NCI-H1930 (cell line): Measurements from ENCODE around the gene FBXO34.

ENCODE experiments used
- DNase-seq, 2 experiments: peaks; one replicate each; lab custom pipeline; 2025; lab: John Stamatoyannopoulos, UW

Gene FBXO34, protein sequence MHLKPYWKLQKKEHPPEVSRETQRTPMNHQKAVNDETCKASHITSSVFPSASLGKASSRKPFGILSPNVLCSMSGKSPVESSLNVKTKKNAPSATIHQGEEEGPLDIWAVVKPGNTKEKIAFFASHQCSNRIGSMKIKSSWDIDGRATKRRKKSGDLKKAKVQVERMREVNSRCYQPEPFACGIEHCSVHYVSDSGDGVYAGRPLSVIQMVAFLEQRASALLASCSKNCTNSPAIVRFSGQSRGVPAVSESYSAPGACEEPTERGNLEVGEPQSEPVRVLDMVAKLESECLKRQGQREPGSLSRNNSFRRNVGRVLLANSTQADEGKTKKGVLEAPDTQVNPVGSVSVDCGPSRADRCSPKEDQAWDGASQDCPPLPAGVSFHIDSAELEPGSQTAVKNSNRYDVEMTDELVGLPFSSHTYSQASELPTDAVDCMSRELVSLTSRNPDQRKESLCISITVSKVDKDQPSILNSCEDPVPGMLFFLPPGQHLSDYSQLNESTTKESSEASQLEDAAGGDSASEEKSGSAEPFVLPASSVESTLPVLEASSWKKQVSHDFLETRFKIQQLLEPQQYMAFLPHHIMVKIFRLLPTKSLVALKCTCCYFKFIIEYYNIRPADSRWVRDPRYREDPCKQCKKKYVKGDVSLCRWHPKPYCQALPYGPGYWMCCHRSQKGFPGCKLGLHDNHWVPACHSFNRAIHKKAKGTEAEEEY

DNA sequence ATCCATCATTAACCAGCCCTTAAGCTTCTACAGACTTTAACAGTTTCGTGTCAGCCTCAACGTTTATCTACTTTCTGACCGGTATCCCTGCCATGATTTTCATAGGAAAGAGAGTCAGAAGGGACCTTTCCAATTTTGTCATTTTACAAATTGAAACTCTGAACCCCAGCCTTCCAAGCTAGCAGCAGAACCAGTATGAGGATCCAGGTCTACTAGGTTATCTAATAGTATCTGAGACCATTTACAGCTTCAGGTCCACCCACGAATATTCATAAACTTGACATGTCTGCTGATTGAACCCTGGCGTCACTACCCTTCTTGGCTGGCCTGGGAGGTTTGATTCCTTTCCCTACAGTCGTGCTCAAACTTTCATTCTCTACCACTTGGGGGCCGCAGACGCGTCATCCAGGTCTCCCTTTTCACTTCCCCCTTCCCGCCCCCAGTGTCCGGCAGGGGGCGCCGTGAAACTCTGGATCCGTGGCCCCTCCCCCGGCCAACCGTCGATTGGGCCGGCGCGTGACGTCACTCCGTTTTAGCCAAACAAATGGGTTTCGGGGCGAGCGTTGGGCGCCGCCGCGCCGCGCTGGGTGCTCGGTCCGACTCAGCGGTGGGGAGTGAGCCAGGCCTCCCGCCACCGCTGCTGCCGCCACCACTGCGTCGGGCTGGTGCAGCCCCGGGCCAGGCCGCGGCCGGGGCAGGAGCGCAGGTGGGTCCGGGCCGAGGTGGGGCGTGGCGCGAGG lies at the start of gene FBXO34:
Gene FBXO34 (plus strand): TSS at position 590 of the 740 bp plus-strand sequence. CDS start 78,970 bp downstream, outside the sequence.
- peak; percentile 95 to 99 for DNase-seq

DNA sequence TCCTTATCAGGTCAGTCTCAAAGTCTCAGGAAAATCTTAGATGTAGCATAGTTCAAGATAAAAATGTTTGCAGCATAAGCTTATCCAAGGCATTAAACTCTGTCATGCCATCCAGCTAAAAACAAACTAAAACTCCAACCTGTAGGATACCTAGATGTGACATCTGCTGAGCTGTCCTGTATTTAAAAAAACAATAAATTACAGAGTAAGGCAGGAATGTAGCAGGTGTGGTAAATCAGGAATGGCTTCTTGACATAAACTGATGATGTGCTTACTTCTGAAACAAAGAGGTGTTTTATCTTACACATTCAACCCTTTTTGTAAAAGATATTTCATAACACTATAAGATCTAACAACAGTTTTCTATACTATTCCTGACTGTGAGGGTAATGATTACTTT lies 49.3 kb upstream of the FBXO34 start:
- DNase-seq: no peak

DNA sequence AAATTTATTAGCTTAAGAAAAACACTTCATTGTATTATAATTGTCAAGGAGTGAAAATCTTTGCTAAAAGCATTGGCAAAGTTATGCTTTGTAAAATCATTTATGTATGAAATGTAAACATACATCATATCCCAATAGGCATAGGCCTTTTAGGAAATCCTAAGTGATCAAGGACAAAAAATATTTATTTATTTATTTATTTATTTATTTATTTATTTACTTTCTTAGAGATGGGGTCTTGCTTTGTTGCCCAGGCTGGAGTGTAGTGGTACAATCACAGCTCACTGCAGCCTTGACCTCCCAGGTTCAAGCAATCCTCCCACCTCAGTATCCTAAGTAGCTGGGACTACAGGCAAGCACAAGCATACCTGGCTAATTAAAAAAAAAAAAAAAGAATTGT lies 47.9 kb upstream of the FBXO34 start:
- no peak for DNase-seq

DNA sequence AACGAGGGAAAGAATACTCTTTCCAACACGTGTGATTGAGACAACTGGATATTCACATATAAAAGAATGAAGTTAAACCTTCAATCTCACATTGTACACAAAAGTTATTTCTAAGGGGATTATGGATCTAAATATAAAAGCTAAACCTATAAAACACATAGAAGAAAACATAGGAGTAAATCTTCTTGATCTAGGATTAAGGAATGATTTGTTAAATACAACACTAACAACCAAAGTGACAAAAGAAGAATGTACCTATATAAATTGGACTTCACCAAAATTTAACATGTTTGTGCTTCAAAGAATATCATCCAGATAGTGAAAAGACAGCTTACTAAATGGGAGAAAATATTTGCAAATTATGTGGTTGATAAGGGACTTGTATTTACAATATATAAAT lies 43.0 kb upstream of the FBXO34 start:
- no peak for DNase-seq

DNA sequence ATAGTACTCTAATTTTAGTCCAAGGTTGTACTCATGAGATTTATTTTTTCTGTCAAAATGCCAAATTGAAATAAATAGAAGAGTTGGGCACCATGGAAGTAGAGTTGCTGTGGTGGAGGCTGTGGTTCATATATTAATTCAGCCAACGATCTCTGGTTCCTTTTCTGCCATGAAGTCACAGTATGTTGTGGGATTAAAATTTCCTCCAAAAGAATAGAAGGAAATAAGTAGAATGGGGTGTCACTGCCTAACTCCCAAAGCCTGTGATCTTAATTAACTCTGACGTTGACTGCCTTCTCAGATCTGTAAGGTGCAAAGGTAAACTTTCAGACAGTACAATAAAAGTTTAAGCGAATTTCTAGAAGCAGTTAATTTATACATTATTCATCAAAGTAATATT lies 37.6 kb upstream of the FBXO34 start:
- DNase-seq: no peak

DNA sequence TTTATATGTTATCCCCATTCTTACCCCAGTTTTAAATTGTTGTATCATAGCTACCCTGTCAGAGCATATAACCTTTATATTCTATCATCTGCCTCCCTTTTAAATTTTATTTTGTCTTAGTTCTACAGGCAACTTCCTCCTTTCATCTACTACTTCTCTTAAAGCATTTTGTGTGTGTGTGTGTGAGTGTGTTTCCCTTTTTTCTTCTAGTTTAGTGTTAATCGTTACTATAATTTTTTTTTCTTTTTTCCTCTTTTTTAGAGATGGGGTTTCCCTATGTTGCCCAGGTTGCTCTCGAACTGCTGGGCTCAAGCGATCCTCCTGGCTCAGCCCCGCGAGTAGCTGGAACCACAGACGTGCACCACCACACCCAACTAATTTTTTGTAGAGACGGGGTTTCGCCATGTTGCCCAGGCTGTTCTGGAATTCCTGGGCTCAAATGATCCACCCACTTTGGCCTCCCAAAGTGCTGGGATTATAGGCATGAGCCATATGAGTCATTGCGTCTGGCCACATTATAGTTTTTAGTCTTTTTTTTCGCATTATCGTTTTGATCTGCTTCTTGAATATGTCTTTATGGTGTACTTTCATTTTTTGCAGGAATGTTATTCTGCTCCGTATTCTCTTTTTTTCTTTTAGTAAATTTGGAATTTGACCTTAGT lies 33.1 kb upstream of the FBXO34 start:
- DNase-seq: no peak

DNA sequence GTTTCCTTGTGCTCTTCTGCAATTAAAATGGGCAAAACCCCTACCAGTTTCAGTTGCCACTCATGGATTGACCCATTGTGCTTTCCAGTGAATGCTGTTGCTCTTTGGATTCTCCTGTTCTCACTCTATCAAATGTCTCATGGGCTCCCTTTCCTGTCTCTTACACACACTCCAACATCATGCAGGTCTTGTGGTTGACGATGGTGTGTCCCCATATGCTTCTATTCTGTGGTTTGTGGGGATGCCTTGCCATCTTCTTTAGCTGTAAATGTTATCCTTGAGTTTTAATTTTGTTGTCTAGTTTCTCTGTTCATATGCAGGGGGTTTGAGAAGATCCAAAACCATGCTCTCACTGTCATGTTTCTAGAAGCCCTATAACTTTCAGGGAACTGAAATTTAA lies 31.9 kb upstream of the FBXO34 start:
- DNase-seq: no peak

DNA sequence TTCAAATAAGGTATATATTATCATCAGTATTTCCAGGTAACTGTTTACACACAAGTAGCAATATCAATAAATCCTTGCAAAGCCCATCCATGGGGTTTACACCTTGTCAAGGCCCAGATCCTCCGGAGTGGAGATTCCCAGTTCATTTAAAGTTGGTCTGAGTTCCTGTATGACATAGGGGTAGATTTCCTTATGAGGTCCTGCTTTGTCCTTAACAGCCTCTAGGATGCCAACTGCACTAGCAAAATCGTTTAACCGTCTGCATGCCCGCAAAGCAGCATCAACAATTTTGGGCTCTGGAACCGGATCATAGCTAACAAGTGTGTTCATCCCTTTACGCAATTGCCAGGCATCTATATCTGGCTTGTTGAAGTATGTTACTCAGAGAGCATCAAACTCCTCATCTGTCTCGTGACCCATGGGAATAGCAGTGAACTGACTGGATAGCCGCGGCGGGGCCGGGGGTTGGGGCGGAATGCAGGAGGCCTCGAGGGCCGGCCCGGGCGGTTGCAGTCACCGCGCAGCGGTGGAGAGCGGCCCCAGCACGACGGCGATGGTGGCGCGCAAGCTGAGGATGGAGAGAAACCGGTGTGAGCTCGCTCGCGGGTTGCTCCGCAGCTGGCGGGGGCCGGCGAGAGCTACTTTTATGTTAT lies 30.6 kb upstream of the FBXO34 start:
- no peak for DNase-seq

DNA sequence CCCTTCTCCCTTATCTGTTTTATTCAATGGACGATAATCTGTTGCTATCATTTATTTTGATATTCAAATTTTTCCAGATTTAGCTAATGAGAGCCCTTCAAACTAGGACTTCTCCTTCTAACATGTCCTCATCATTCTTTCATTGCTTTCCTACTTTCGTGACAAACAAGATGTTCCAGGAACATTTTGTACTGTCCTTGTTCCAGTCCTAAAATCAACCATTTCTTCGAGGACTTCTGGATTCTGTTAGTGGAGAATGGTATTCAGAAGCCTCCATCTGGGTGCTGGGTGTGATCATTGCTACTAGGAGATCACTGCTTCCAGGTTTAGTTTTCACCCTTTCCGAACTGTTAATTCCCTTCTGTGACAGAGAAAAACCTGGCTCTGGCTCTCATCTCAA lies 29.5 kb upstream of the FBXO34 start:
- no peak for DNase-seq

DNA sequence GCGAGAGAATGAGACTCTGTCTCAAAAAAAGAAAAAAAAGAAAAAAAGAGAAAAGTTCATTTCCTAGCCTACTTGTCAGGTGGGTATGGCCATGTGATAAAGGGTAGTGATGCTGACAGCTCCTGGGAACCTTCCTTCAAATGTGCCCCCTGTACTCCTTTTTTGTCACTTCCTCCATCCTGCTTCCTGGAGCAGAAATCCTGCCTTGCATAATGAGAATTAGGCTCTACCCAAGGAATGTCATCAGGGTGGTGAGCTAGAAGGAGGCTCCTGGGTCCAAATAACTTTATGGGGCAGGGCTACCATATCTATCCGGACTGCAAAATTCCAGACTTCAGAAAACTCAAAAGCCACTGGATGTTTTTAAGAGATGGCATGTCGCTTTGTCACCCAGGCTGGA lies 27.8 kb upstream of the FBXO34 start:
- DNase-seq: no peak

DNA sequence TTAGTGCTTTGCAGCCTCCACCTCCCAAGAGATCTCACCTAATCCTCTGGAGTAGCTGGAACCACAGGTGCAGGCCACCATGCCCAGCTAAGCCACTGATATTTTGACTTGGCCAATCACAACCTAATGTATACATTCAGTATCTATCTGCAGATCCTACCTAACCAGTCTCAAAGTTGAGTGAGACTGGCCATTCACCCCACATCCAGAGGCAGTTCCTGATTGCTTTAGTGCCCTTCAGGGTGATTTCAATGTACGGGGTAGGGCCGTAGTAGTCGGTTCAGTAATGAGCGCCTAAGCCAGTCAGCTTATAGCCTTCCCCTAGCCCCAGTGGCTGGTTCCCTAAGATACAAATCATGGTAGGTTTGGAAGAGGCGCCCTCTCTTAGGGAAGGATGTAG lies 27.4 kb upstream of the FBXO34 start:
- DNase-seq: no peak

DNA sequence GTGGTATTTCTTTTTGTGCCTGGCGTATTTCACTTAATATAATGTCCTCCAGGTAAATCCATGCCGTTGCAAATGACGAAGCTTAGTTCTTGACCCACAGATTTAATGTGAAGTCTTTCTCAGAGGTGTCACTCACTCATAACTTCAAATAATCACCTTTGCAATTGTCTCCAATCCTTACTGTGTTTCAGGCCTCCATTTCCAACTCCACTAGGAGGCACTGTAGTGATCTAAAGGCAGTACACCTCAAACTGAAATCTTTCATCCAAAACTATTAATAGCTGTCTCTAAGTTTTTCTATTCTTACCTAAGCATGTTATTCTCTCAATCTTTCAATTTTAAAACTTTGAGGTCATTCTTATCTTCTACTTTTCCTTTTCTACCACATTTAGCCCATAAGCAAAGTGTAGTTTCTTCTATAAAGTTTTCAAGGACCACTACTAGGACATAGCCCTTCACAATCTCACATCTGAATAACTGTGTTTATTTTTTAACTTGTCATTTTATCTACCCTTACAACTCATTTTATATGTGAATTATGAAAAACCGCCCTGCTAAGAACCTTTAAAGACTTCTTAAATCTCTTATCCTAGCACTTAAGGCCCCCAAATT lies 25.5 kb upstream of the FBXO34 start:
- DNase-seq: no peak

DNA sequence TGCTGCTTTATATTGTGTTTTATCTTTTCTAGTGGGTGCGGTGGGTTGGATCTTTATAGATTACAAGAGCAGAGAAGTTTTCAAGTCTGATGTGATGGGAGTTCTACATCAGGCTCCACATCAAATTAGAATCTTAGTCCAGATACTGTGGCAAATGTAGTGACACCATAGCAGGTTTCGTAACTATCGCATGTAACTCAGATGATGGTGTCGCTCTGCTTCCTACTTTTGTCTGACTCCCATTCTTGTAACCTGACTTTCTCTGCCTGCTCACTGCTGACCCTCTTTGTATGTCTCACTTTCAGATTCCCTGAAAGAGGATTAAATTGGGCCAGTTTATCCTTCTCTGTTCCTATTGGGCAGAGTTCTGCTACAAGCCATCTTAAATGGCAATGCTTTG lies 22.8 kb upstream of the FBXO34 start:
- no peak for DNase-seq

DNA sequence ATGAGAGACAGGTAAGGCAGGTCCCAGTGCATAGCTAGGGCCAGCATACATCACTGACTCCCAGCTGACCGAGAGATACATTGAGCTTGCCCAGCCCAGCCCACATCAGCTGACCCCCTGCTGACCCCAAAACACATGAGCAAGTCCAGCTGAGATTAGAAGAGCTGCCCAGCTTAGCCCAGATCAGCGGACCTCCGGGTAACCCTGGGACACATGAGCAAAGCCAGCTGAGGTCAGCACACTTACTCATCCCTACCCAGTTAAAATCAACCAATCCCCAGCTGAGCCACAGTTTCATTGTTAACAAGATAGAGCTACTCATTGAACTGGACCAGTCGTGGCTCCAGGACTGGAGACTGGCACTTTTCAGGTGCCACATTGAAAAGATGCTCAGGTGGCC lies 21.8 kb upstream of the FBXO34 start:
- no peak for DNase-seq

DNA sequence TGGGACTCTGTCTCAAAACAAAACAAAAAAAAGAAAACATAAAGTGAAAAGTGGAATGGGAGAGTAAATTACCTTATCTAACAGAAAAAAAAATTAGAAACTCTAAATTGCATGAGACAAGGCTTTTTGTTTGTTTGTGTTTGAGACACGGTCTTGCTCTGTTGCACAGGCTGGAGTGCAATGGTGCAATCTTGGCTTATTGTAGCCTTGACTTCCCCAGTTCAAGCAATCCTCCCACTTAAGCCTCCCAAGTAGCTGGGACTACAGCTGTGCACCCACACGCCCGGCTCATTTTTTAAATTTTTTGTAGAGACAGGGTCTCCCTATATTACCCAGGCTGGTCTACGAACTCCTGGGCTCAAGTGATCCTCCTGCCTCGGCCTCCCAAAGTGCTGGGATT lies 17.9 kb upstream of the FBXO34 start:
- DNase-seq: no peak

DNA sequence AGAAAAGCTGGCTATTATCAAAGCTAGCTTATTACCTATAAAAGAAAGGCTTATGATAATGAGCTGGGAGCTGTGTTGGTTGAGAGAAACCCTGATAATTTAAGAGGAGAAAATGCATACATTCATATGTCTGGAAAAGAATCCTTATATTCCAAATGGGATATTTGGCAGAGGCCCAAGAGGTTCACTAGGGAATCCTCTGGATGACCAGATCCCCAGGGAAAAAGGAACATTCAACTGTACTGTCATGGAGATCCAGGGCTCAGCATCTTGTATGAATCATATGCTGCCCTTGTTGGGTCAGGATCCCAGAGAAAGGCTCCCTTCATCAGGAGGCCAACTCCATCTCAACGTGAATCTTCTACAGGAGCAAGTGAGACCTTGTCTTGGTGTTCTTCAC lies 16.6 kb upstream of the FBXO34 start:
- DNase-seq: no peak

DNA sequence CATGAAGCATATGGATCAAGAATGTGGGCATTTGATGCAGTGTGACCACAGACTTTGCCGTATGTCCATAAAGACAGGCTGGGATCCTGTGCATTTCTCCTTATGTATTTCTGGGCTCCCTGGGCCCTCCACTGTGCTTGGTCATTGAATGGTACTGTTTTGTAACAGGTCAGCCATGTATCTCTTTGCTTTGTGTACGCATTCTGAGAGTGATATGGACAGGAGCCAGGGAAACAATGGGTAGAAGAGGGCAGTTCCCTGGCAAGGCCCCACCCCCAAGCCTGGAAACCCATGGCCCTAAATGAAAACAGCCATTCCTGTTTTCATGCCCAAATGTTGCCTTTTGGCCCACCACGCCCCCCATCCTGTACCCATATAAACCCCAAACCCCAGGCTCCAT lies 15.2 kb upstream of the FBXO34 start:
- no peak for DNase-seq

DNA sequence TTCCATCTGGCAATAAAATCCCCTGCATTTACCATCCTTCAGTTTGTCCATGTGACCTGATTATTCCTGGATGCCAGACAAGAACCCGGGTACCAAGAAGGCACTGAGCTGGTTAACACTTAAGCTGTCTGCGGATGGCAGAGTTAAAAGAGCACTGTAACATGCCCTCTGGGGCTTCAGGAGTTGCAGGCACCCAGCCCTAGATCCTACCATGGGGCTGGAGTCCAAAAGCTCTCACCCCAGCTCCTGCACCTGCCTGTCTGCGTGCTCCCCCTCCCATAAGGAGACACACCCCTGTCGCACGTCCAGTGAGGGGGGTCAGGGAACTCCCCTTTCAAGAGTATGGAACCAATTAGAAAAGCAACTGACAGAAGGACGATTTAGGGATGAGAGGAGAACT lies 14.6 kb upstream of the FBXO34 start:
- DNase-seq: no peak

DNA sequence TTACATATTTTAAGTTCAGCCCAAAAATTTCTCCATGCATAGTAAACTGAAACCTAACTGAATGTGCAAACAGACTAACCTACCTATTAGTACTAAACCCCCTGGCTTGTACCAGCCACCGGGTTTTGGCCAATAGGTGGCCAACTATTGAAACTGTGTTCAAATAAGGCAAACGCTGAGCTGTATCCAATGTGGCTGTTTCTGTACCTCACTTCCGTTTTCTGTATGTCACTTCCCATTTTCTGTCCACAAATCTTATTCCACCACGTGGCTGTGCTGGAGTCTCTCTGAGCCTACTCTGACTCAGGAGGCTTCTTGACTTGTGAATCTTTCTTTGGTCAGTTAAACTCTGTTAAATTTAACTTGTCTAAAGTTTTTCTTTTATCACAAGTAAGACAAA lies 6.0 kb upstream of the FBXO34 start:
- no peak for DNase-seq

DNA sequence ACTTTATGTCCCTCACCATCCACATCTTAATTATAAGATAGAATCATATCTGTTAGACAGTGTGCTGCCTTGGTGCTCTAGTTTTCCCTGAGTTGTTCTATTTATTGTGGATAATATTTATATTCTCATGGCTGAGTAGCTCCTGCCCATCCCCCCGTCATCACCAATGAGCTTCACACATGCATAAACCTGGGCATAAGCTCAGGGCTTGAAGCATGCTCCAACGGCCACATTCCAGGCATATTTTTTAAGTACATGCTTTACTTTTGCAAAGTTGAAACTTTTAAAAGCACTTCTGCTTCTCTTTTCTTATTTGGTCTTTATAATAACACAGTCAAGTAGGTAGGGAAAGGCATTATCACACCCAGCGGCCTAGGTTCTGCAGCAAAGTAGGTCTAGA lies 3.4 kb upstream of the FBXO34 start:
- DNase-seq: no peak

DNA sequence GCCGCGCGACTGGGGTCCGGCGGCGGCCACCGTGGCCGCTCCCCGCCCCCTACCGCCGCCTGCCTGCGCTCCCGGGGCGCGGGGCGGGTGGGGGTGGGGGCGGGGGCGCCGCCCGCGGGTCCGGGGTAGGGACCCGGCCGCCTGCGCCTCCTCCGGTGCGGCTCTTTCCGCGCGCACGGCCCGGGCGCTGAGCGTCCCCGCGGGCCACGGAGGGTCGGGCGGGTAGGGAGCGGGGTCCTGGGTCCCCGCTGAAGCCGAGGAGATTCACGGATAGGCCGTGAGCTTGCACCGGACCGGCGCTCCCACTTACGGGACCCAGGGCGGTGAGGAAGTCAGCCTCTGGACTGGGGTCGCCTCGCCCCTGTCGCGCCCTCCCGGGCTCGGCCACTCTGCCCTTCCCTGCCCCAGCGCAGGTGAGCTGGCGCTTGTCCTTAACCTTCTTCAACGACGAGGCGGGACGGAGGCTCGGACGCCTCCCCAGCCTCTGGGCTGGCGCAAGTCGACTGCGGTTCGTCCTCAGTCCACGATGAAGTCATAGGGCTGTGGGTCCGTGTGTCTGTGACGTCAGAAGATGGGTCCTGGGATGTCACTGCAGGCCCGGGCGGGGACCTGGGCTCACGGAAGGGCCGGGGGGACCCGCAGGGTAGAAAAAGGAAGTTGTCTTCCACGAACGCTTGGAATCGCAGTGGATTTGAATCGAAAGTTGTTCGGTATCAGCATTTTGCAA lies 514 bp downstream of the FBXO34 start:
- peak; percentile 45 to 51 for DNase-seq
